Ecto neural progenitor cell (in vitro differentiated cells): Measurements from ENCODE around the gene PPP1R37.
"Not testable (repeated sequence)": the region's sequence is repeated elsewhere in the genome, so short reads cannot be mapped to it uniquely, and the experiment has no call there.

ENCODE experiments used
- DNase-seq: peaks from one replicate; pipeline ENCODE4 v3.0.0-alpha.2; 2018; ENCODE audit warnings: low spot score

Gene PPP1R37

GRCh38 chr19:45115809-45116615 lies 23.0 kb downstream of the PPP1R37 start:
- DNase-seq = no peak

GRCh38 chr19:45117167-45117594 lies 24.2 kb downstream of the PPP1R37 start:
- peak; percentile 63 for DNase-seq

- DNase-seq = no peak
Measured at GRCh38 chr19:45117671-45118070, 24.7 kb downstream of the PPP1R37 start.

GRCh38 chr19:45118106-45118505 lies 25.1 kb downstream of the PPP1R37 start:
- DNase-seq = no peak

GRCh38 chr19:45118591-45119355 lies 25.8 kb downstream of the PPP1R37 start:
- DNase-seq = not testable (repeated sequence)

GRCh38 chr19:45119582-45119981 lies 26.6 kb downstream of the PPP1R37 start:
- DNase-seq = no peak

- DNase-seq = no peak
Measured at GRCh38 chr19:45121827-45122345, 28.9 kb downstream of the PPP1R37 start.

GRCh38 chr19:45122832-45123231 lies 29.9 kb downstream of the PPP1R37 start:
- DNase-seq = no peak

GRCh38 chr19:45123440-45123850 lies 30.5 kb downstream of the PPP1R37 start:
- DNase-seq = no peak

- no peak for DNase-seq
Measured at GRCh38 chr19:45124021-45124420, 31.0 kb downstream of the PPP1R37 start.

GRCh38 chr19:45125360-45125759 lies 32.4 kb downstream of the PPP1R37 start:
- DNase-seq = no peak

GRCh38 chr19:45125975-45126493 lies 33.1 kb downstream of the PPP1R37 start:
- peak; percentile 79 for DNase-seq

GRCh38 chr19:45126654-45127053 lies 33.7 kb downstream of the PPP1R37 start:
- DNase-seq = no peak

GRCh38 chr19:45128146-45128545 lies 35.2 kb downstream of the PPP1R37 start:
- DNase-seq = no peak

- DNase-seq = no peak
Measured at GRCh38 chr19:45128806-45129205, 35.8 kb downstream of the PPP1R37 start.

- DNase-seq = no peak
Measured at GRCh38 chr19:45130236-45130635, 37.3 kb downstream of the PPP1R37 start.

GRCh38 chr19:45130888-45131615 lies 38.1 kb downstream of the PPP1R37 start:
- DNase-seq = no peak

- no peak for DNase-seq
Measured at GRCh38 chr19:45133661-45134060, 40.7 kb downstream of the PPP1R37 start.

- DNase-seq = no peak
Measured at GRCh38 chr19:45135176-45135885, 42.4 kb downstream of the PPP1R37 start.

GRCh38 chr19:45136507-45137178 lies 43.7 kb downstream of the PPP1R37 start:
- no peak for DNase-seq
